Left ventricle myocardium superior (tissue), 1 donor: ENCODE data around the gene MSH2. TPM values are rescaled to one million over a fixed set of nuclear protein-coding genes. Genes with fewer than 3 reads are reported as not detected.
"Not testable (repeated sequence)": the region's sequence is repeated elsewhere in the genome, so short reads cannot be mapped to it uniquely, and the experiment has no call there.

Source experiments
- ATAC-seq: fragments of 200-7000 bp; cut with Tn5 transposase; one replicate; pipeline ENCODE4 v1.9.1; 2020; ENCODE audit warnings: mild to moderate bottlenecking, moderate library complexity
- DNase-seq: peaks from one replicate; pipeline ENCODE4 v3.0.0-alpha.2; 2020
- intact Hi-C: fragments of 100-400 bp; cut with micrococcal nuclease; formaldehyde crosslinking; loops from one replicate; pipeline ENCODE4 v1.11.0; 2022
- total RNA-seq: library from RNA; stranded (reverse); fragmentation: NEBNext Ultra II Directional; extraction: Animal tissue kit (Norgen Biotek cat#: 25700); gene quantifications from one replicate; pipeline ENCODE4 v1.2.1, GENCODE V29; 2021
- donor health status: DM: no; HTN: yes; CAD: no; lungs with severe emphysema.

MSH2 gene
- total RNA-seq, 1 donor from 2014 or later = 16.2 TPM

DNA sequence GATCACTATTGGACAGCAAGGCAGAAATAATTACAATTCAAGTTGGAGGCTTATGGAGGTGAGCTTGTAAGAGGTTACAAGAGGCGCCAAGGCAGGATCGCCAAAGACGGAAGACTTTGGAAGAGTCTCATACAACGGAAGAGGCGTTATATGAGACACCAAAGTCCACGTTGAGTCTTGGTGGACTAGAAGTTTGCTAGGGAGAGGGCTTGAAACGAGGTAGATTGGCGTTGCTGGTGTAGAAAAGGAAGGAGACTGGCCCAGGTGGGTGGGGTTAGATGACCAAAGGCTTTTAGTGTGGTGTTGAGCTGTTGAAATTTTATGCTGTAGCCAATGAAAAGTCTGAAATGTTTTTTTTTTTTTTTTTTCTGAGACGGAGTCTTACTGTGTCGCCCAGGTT lies 1.4 kb downstream of the MSH2 start:
- ATAC-seq (no peak), DNase-seq (no peak)
- intact Hi-C loops = no loop called here

- intact Hi-C loops = no loop called here
- no peak for DNase-seq
- ATAC-seq = no peak
These were observed 2.8 kb downstream of the MSH2 start for GRCh38 chr2:47405757-47406156.

- intact Hi-C loops, DNase-seq, ATAC-seq: not testable (repeated sequence)
These were observed 3.8 kb downstream of the MSH2 start for GRCh38 chr2:47406649-47407330.

- ATAC-seq, DNase-seq, intact Hi-C loops: not testable (repeated sequence)
These were observed 5.0 kb downstream of the MSH2 start for GRCh38 chr2:47407976-47408375.

GRCh38 chr2:47414682-47415458 lies 11.9 kb downstream of the MSH2 start:
- no peak for DNase-seq
- intact Hi-C loops = no loop called here

DNA sequence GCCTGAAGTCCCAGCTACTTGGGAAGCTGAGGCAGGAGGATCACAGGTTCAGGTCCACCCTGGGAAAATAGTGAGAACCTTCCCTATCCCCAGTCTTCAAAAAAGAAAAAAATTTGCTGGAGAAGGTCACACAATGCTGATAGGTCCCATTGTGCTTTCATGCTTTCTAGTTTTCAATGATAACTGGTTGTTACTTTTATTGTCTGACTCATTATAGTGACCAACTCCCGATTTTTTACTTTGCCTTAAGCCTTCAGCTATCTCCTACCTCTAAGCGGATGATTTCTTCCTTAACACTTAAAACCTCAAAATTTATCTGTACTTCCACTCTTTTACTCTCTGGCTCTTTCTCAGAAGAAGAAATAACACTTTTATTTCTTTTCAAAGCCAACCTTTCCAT lies 17.3 kb downstream of the MSH2 start:
- intact Hi-C loops = no loop called here
- ATAC-seq = no peak
- DNase-seq = no peak

More at GRCh38 chr2:47414682-47415458, 11.9 kb downstream of the MSH2 start:
- no peak for ATAC-seq

- ATAC-seq, intact Hi-C loops, DNase-seq: not testable (repeated sequence)
These were observed 17.7 kb downstream of the MSH2 start for GRCh38 chr2:47420683-47421082.

DNA sequence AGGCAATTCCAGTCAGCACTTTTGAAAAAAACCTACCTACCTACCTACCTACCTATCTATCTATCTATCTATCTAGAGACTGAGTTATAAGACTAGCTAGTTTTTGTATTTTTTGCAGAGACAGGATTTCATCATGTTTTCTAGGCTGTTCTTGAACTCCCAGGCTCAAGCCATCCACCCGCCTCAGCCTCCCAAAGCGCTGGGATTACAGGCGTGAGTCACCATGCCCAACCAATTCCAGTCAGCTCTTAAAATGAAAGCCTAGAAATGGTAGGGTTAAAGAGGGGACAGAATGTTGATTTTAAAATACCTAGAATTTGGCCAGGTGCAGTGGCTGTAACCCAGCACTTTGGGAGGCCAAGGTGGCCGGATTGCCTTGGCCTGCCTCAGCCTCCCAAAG lies 19.1 kb downstream of the MSH2 start:
- intact Hi-C loops = no loop called here
- DNase-seq (no peak), ATAC-seq (no peak)

DNA sequence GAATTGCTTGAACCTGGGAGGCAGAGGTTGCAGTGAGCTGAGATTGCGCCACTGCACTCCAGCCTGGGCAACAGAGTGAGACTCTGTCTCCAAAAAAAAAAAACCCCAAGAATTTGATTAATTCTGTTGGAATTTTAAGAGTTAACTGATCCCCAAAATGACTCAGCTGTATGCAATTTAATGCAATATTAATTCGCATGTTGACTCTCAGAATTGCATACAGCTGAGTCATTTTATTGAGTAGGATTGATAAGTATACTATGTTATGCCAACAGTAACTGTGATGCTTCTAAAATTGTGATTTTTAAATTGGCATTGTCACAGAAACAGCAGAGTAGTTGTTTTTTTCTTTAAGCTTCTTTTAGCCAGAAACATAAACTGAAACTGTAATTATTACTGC lies 19.6 kb downstream of the MSH2 start:
- intact Hi-C loops = no loop called here
- DNase-seq (no peak), ATAC-seq (no peak)

DNA sequence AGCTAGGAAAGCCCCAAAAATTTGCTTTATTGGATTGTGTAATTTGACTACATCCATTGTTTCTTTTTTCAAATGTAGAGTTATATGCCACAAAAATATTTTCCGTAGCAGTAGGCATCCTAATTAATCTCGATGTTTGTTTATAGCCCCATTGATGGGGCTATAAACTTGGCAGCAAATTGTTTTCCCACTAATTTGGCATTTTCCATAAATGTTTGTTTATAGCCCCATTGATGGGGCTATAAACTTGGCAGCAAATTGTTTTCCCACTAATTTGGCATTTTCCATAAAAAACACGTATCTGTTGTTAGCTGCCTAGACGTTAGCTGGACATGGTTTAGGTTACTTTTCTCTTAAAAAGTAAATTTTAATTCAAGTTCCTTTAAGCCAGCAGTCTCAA lies 23.8 kb downstream of the MSH2 start:
- intact Hi-C loops = no loop called here
- ATAC-seq (no peak), DNase-seq (no peak)

DNA sequence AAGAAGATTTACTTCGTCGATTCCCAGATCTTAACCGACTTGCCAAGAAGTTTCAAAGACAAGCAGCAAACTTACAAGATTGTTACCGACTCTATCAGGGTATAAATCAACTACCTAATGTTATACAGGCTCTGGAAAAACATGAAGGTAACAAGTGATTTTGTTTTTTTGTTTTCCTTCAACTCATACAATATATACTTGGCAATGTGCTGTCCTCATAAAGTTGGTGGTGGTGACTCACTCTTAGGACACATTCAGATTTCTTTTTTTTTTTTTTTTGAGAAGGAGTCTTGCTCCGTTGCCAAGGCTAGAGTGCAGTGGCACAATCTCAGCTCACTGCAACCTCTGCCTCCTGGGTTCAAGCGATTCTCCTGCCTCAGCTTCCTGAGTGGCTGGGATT lies 26.8 kb downstream of the MSH2 start:
- intact Hi-C loops = no loop called here
- no peak for ATAC-seq

GRCh38 chr2:47433006-47433405 lies 30.1 kb downstream of the MSH2 start:
- DNase-seq, intact Hi-C loops, ATAC-seq: not testable (repeated sequence)

More for the DNA sequence above, 26.8 kb downstream of the MSH2 start:
- no peak for DNase-seq

- ATAC-seq, intact Hi-C loops, DNase-seq: not testable (repeated sequence)
These were observed 30.5 kb downstream of the MSH2 start for GRCh38 chr2:47433445-47433844.

DNA sequence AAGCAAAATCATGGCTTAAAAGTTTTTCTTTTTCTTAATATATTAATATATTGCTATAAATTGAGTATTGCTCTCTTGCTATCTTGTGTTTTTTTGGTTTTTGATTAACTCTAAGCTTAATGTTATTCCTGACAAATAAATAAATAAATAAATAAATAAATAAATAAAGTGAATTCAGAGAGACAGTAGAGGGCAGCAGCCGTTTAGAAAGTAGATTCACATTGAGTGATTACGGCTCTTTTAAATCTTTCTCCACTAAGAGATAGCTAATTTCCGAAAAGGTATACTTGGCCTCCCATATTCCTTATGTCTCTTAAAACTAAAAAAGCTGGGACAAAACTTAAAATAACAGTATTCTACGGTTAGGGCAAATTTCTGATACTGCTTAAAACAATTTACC lies 34.3 kb downstream of the MSH2 start:
- ATAC-seq (peak; percentile 32), DNase-seq (no peak)
- intact Hi-C loops = loop anchor here (5.0 kb wide), 1 partner anchor 330 kb away; no protein-coding TSS in a partner anchor

- intact Hi-C loops = loop anchor here (5.0 kb wide), 1 partner anchor 329 kb away; no protein-coding TSS in a partner anchor
- DNase-seq = no peak
These were observed 35.1 kb downstream of the MSH2 start for GRCh38 chr2:47438106-47438505.

DNA sequence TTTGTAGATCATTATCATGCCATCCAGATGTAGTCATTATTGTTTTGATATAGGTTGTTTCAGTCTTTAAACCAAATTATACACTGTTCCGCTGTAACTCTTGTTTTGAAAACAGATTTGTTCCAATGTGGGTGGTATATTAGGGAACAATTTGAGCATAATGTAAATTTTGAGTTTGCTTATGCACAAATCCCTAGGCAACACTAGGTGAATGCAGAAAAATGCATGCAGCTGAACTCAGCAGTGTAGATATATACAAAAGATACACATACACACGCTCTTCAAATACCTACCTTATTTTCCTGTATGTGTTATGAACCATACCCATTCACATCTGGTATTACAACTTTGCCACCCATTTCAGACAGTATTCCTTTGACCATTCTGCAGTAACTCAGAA lies 35.8 kb downstream of the MSH2 start:
- DNase-seq = no peak
- ATAC-seq = no peak
- intact Hi-C loops = loop anchor here (5.0 kb wide), 1 partner anchor 329 kb away; no protein-coding TSS in a partner anchor

More at GRCh38 chr2:47438106-47438505, 35.1 kb downstream of the MSH2 start:
- no peak for ATAC-seq

DNA sequence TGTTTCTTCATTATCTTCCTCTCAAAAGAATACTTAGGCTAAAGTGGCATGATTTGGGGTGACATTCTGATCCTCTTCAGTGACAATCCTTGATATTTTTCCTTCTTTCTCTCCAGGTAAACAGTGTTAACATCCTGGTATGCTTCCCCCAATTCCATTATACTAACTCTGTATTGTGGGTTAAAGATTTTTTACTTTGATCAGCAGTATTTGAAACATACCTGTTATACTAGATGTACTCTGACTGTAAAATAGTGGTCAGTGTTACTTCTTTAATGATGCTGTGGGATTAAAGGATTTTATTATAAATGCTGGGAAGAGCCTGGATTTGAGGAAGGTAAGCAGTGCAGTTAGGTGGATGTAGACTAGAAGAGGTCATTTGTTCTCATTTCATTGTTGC lies 48.8 kb downstream of the MSH2 start:
- intact Hi-C loops = no loop called here
- ATAC-seq (no peak), DNase-seq (no peak)

GRCh38 chr2:47452761-47453160 lies 49.8 kb downstream of the MSH2 start:
- intact Hi-C loops = no loop called here
- no peak for DNase-seq
- ATAC-seq = no peak

GRCh38 chr2:47454818-47455217 lies 51.9 kb downstream of the MSH2 start:
- intact Hi-C loops, ATAC-seq, DNase-seq: not testable (repeated sequence)

GRCh38 chr2:47455411-47455810 lies 52.5 kb downstream of the MSH2 start:
- ATAC-seq = no peak
- intact Hi-C loops = no loop called here
- DNase-seq = no peak
